HepG2 (cell line): ENCODE measurements around the gene MEPCE. TPM values are rescaled to one million over a fixed set of nuclear protein-coding genes. Genes with fewer than 3 reads are reported as not detected.

Experiments
- EEA1 ChIP-seq: sonication (generic); formaldehyde crosslinking; IDR thresholded peaks from 2 replicates; pipeline ENCODE4 v1.5.1; 2020; ENCODE audit warnings: mild to moderate bottlenecking, missing genetic modification reagents, borderline replicate concordance
- GTF3A ChIP-seq: sonication (generic); formaldehyde crosslinking; conservative IDR thresholded peaks from 2 replicates; pipeline ENCODE4 v1.4.0; 2020; ENCODE audit warnings: mild to moderate bottlenecking, missing genetic modification reagents
- HNF4G ChIP-seq, 2 experiments: sonication (generic) in 1 of 2; formaldehyde crosslinking in 1 of 2; IDR thresholded peaks; 2 replicates each; pipeline versions ENCODE4 v1.4.0 to v1.6.1; 2011 to 2020; ENCODE audit warnings: borderline replicate concordance in 2 of 2, low read depth in 2 of 2, mild to moderate bottlenecking in 2 of 2, low read length in 1 of 2, missing genetic modification reagents in 1 of 2, moderate library complexity in 1 of 2
- NCOR1 ChIP-seq: fragments of 200-600 bp; sonication (generic); IDR thresholded peaks from 2 replicates; pipeline ENCODE4 v1.7.0; 2017; ENCODE audit warnings: antibody characterized with exemption, low read length, borderline replicate concordance
- NFAT5 ChIP-seq: sonication (generic); formaldehyde crosslinking; IDR thresholded peaks from 2 replicates; pipeline ENCODE4 v1.4.0; 2020; ENCODE audit warnings: missing genetic modification reagents
- TIGD3 ChIP-seq: sonication (generic); formaldehyde crosslinking; IDR thresholded peaks from 2 replicates; pipeline ENCODE4 v1.5.1; 2020; ENCODE audit warnings: mild to moderate bottlenecking, missing genetic modification reagents, borderline replicate concordance
- TRIM22 ChIP-seq: fragments of 450-650 bp; IDR thresholded peaks from 2 replicates; pipeline ENCODE4 v1.6.1; 2017
- ZBTB1 ChIP-seq: sonication (generic); formaldehyde crosslinking; IDR thresholded peaks from 2 replicates; pipeline ENCODE4 v1.4.0; 2020; ENCODE audit warnings: missing genetic modification reagents, borderline replicate concordance
- ZBTB46 ChIP-seq: sonication (generic); formaldehyde crosslinking; IDR thresholded peaks from 2 replicates; pipeline ENCODE4 v1.4.0; 2020; ENCODE audit warnings: mild to moderate bottlenecking, missing genetic modification reagents, borderline replicate concordance
- ZBTB49 ChIP-seq: sonication (generic); formaldehyde crosslinking; IDR thresholded peaks from 2 replicates; pipeline ENCODE4 v1.4.0; 2020; ENCODE audit warnings: missing genetic modification reagents, borderline replicate concordance
- ZFP90 ChIP-seq: sonication (generic); formaldehyde crosslinking; IDR thresholded peaks from 2 replicates; pipeline ENCODE4 v1.8.0; 2022; ENCODE audit warnings: missing genetic modification reagents, mild to moderate bottlenecking, inconsistent platforms, borderline replicate concordance
- ZNF121 ChIP-seq: sonication (generic); formaldehyde crosslinking; IDR thresholded peaks from 2 replicates; pipeline ENCODE4 v1.5.0; 2020; ENCODE audit warnings: mild to moderate bottlenecking, missing genetic modification reagents
- polyA plus RNA-seq, 8 experiments: library from polyadenylated mRNA; depleted of rRNA in 3 of 8; stranded (reverse) in 7 of 8; unstranded in 1 of 8; fragments of >200 nt; fragmentation: Illumina TruSeq in 4 of 8; extraction: Trizol in 4 of 8; gene quantifications; 2 replicates each; pipeline versions ENCODE4 v1.2.1 to v1.2.3, GENCODE V29; 2011 to 2016; ENCODE audit warnings: low read depth in 4 of 8, missing spikeins in 1 of 8, mixed read lengths in 1 of 8; ENCODE audit not compliant: insufficient read depth in 1 of 8
- total RNA-seq, 5 experiments: library from RNA; depleted of rRNA; stranded (reverse); fragments of >200 nt; fragmentation: Illumina TruSeq; extraction: Trizol; gene quantifications; 2 replicates each; pipeline ENCODE4 v1.2.3, GENCODE V29; 2016; ENCODE audit warnings: low read depth in 1 of 5

The MEPCE gene
- total and polyA plus RNA-seq, 2 of the 13 experiments (the other 11 are each of a cell fraction or from before 2014, with no cell fraction given), result 12.3 to 26.0 TPM

- TF ChIP-seq TIGD3 (no peak), ZBTB46 (CRISPR knock-in tag) (no peak), HNF4G (IDR thresholded peaks at IDR 0.05; ENCODE audit: borderline replicate concordance, low read depth, low read length) (no peak), HNF4G (CRISPR knock-in tag; IDR thresholded peaks at IDR 0.05; ENCODE audit: borderline replicate concordance, low read depth) (no peak), EEA1 (CRISPR knock-in tag) (no peak), ZFP90 (CRISPR knock-in tag) (peak; percentile 7; the same call in 1 of the 2 replicates), ZNF121 (CRISPR knock-in tag) (0 out of 2 replicates have a peak, but pooled peaks have one; percentile 24), ZBTB49 (no peak), ZBTB1 (CRISPR knock-in tag) (no peak), GTF3A (no peak), NCOR1 (no peak), TRIM22 (no peak), NFAT5 (CRISPR knock-in tag) (no peak)
These were observed 529 bp upstream of the MEPCE start (continued) for GRCh38 chr7:100428967-100429636.
